ENCODE results near the gene FGFBP3.

DNA sequence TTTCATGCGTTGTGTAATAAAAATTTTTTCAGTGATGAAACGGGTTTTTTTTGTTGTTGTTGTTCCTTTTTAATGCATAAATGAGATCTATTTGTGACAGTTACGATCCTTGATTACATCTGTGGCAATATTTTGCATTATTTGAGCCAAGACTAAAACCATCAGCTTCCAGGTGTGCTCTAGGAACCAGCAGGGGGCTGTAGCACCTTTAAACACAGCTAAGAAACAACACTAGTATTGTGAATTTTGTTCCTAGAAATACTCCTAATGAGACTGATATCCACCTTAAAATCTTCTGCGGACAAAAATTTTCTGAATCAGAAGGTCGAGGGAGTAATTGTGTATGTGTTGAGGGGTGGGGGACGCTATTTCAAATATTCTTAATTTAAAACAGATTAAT is 52.6 kb downstream of the FGFBP3 start:
- TF ChIP-seq EZH2 (IDR thresholded peaks at IDR 0.05; ENCODE audit: low read depth) (no peak), CTCF (conservative IDR thresholded peaks at IDR 0.05) (peak; percentile 57)
